G401.6 (cell line): ENCODE results near the gene ARHGAP10.

ENCODE experiments used
- FAIRE-seq: peaks from 2 replicates; lab custom pipeline; 2012; peaks lifted over from hg19 to GRCh38; lab: Jason Lieb, UNC

The ARHGAP10 gene

DNA sequence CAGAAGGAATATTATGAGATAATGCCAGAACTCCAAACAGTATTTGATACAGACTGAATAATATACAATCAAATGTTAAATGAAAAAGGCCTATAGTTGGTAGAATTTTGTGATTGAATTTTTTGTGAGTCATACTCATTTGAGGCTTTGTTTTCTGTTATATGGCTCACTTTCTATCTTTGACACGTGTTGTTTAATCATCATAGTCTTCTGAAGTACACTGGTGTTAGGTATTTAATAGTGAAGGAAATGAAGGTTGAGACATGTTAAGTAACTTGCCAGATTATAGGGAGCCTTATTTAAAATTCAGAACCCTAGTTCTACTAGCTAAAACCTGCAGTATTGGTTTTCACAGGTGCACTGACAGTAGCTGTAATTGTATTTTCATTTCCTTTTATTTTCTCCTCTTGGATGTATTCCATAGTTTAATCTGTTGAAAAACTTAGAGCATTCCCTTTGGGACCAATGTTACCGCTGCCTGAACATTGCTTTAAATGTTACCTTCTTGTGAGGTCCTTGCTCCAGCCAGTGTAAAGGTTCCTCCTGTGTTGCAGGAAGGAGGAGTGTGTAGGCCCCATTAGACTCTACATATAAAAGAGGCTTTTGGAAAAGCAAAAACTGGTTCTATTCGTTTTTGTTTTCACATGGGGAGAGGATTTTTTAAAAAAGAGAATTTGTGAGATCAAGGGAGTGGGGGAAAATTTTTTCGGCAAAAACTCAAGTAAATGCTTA is 224.1 kb downstream of the ARHGAP10 start:
- no peak for FAIRE-seq

DNA sequence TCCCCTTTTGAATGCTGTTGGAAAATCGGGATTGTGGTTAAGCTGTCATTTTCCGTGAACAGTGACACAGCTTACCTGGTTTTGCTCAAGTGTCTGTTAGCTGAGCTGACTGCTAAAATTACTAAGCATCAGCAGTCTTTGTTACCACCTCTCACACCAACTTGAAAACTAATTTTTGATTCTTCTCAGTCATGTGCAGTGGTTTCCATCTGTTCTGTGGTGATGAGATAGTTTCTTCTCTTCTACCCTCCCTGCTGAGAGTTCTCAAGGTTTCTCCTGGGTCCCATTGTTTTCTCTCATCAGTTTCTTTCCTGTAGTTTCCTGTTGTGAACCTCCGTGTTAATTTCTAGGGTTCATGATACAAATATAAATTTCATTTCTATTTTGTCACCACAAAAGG is 225.6 kb downstream of the ARHGAP10 start:
- FAIRE-seq: no peak

DNA sequence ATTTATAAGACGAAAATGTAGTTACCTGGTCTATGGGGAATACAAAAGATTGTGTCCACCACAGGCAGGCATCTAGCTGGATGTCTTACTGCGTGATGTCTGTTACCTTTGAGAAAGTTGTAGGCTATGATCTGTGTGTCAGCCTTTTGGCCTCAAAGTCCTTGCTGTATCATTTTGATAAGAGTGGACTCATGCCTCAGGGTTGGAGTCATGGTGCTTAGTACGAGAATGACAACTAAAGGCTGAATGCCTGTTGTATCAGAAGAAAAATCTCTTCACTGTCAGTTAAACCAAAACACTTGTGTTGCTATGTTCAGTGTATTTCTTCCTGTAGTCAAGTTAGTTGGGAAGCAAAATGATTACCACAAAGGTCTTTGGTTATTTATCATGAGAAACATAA is 226.2 kb downstream of the ARHGAP10 start:
- no peak for FAIRE-seq

DNA sequence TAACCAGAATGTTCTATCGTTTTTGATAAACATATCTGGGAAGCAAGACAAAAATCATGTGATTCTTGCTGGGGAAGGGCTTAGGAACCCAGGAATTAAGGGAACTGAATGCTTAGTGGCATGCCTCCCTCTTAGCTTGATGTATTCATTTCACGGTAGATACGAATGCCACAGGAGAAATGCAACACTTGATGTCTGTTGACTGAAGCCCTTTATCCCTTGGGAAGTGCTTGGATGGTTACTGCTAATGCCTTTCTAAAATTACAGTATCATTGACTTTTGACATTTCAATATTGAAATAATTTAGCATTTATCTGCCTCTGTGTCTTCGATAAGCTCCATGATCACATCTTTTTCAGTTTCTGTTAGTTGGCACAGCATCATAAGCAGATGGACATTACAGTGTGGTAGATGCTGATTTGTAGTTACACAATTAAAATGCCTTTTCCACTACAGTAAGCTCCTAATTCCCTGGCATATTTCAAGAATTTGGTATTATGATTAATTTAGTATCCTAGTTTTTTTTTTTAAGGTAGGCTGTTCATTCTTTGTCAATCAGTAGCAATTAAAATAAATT is 226.7 kb downstream of the ARHGAP10 start:
- FAIRE-seq: no peak

DNA sequence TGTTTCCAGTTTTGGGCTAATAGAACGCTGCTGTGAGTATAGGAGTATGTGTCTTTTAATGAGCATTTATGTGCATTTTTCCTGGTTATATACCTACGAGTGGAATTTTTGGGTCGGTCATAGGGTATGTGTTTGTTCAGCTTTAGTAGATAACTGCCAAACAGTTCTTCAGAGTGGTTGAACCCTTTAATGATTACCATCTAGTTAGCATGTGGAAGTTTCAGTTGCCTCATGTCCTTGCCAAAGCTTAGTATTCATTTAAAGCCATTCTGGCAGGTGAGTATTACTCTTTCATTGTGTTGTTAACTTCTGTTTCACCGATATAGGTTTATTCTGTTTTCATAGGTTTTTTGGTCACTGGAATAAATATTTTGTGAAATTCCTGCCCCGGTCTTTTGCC is 229.1 kb downstream of the ARHGAP10 start:
- no peak for FAIRE-seq

DNA sequence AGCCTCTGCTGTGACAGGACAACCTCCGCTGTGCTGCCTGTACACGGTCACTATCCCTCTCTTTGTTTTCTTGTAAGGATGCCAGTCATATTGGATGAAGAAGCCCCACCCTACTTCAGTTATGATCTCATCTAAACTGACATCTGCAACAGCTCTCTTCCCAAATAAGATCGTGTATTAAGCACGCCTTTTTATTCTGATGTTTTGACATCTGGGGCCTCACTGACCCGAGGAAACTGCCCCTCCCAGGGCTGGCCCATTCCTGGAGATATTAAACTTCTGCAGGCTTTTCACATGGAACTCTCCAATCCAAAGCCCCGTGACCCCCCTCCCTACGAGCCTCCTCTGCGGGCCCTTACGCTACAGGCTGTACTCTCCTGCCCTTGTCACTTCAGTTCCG is 232.0 kb downstream of the ARHGAP10 start:
- FAIRE-seq: no peak

DNA sequence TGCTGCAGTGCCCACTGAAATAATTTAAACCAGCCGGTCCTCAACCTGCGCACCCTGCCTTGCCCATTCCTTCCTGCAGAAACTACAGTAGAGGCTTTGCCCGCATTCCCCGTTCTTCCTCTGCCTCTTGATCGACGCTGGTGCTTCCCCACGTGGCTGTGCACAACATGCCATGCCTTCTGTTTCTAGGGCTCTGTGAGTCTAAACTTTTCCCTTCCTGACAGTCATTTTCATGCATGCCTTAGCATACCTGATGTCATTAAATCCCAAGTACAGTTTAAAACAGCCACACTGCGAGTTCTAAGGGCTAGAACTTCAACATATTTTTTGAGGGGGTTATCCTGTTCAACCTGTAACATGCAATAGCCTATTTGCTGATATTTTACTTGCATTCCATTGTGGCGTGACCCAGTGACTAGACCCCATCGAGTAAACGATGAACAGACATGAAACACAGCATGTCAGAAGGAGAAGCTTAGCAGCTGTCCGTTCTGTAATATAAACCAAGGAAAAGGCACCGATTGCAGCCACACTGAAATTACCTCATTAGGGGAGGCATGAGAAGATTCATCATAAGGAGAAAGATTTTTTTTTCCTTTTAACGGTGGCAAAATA is 232.5 kb downstream of the ARHGAP10 start:
- FAIRE-seq: no peak

DNA sequence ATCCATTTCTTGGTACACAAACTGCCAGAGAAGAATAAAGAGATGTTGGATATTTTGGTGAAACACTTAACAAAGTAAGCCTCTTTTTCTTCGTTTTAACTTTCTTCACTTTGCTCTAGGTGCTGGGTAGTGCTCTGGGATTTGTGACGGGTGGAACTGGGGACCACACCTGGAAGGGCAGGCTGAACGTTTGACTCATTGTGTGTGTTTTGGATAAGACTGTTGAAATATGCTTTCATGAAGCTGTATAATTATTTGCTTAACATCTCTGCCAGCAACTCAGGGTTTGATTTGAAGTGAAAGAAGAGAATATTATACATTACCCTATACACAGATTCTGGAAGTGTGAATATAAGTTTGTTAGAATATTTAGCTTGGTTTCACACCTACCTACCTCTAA is 233.2 kb downstream of the ARHGAP10 start:
- no peak for FAIRE-seq

DNA sequence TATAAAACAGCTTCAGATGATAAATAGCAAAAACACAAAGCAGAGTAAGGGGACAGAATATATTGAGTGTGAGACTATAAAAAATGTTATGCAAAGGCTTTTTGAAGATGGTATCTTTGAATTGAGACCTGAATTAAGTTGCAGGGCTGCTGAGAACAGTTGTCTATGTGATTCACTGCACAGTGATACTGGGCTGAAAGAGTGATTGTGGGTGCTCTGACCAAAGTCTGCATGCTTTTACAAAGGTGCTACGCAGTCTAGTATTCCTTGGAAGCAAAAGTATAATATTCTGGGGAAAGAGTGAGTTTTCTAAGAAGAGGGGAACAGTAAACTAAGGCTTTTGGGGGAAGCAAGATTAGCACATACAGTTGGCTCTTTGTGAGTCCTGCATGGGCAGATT is 234.0 kb downstream of the ARHGAP10 start:
- no peak for FAIRE-seq

DNA sequence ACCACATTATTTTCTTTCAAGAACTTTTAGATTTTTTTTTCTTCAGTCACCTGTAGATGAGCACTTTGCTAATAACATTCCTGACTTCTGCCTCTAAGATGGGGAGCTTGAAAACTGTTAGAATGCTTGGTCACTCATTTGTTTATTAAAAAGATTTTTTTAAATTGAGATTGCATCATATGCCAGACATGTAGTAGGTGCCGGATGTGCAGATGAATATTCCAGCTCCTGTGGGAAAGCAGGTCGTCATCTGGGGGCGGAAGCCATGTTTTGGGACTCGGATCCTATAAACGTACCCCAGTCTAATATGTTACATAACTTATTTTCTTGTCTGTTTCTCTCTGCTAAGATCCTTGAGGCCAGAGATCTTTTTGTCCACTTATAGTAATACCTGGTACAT is 236.8 kb downstream of the ARHGAP10 start:
- FAIRE-seq: no peak

DNA sequence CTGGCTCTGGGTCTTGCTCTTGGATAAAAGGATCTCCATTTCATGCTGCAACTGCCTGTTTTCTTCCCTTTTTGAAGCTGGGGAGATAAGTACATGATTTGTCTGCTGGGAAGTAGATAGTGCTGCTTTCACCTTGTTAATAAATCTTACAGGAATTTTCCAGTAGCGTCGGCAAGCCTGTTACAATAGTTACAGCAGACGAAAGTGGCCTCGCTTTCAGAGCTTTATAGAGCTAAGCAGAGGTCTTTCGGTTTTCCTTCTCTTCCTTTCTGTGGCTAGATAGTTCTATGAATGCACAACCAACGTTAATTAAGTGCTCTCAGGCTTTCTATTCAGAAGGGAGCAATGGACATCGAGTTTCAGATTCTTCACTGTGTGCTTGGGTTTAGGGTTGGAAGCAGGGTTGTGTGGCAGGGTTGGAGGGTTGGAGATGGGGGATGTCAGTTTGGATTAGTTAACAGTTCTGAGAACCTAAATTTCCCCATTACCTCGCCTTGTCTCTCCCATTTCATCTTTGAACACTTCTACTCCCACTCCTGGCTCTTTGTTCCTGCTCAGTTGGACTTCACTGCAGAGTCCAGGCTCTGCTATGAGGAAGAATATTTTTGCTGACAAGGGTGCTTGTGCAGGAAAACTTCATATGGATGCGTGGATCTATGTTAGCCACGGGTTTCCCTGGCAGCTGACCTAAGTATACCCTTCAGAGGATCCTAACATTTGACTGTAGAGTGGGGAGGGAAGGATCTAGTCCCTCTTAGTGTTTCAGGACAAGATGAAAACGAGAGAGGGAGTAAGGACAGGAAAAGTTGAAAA is 237.9 kb downstream of the ARHGAP10 start:
- FAIRE-seq: no peak

DNA sequence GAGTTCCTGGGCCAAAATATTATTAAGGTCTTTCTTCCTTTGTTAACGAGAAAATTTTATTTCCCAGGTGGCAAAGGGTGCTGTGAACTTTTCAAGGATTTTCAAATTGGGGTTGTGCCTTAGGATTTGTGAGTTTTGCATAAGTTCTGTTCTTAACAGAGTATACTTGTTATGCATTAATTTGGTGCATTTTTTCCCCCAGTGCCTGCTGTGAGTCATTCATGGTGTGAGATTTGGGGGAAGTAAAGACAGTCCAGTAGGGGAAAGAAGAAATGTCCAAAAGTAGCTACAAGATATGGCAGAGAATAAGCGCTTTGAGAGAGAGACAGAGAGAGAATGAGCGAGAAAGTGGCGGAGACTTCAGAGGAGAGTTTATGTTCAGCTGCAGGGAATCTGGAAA is 239.2 kb downstream of the ARHGAP10 start:
- no peak for FAIRE-seq

DNA sequence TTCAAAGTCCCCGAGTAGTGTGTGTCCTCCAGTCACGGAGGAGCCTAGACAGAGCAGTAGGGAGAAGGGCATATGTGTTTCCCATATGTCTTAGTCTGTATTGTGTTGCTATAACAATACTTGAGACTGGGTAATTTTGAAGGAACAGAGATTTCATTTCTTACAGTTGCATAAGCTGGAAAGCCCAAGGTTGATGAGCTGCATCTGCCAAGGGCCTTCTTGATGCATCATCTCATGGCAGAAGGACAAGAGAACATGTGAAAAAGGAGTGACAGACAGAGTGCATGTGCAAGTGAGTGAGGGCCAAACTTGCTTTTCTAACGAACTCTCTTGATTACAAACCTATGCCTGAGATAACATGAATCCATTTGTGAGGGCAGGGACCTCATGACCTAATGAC is 243.4 kb downstream of the ARHGAP10 start:
- FAIRE-seq: no peak

DNA sequence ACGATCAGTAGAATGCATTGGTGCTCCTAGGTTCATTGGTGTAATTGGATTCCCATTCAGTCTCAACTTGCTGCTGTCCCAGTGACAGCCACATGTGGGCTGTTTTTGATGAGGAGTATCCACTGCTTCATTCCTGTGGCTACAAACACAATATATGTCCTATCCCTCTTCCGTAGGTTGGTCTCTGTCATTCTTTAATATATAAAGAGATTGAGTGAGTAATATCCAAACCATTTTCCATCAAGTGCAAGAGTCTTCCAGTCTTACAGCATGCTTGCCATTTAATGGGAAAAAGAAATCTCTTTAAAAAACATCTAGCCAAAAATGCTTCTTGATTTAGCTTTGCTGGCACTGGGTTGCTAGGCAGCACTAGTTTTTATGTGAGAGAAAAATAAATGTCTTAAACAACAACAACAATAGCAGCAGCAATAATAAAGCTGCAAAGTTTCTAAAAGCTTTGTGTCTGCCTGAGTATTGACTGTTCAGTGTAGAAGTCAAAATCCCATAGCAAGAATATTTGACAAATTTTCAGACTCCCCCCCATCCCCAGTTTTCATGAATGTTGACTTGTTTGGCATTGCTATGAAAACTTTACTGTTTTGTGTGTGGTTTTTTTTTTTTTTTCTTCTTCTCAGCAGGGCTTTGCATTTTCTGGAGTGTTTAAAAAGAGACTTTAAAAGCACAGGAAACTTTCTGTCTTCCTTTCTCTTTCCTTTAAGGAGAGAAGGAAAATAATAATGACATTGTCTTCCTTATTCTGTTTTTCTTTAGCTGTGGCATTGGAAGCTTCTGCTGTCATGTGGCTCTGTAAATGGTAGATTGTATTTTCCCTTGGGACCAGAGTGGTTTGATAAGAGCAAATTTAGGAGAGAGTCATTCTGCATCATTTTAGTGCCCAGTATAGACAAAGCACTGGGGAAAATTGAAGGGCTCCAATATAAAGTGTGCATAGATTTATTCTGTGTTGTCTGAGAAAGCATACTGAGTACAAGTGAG is 244.3 kb downstream of the ARHGAP10 start:
- FAIRE-seq: no peak

DNA sequence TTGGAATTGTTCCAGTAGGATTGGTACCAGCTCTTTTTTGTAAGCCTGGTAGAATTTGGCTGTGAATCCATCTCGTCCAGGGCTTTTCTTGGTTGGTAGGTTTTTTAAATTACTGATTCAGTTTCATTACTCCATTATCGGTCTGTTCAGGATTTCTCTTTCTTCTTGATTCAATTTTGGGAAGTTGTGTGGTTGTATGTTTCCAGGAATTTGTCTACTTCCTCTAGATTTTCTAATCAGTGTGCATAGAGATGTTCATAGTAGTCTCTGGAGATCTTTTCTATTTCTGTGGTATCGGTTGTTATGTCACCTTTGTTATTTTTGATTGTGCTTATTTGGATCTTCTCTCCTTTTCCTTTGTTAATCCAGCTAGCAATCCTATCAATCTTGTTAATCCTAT is 248.7 kb downstream of the ARHGAP10 start:
- no peak for FAIRE-seq

DNA sequence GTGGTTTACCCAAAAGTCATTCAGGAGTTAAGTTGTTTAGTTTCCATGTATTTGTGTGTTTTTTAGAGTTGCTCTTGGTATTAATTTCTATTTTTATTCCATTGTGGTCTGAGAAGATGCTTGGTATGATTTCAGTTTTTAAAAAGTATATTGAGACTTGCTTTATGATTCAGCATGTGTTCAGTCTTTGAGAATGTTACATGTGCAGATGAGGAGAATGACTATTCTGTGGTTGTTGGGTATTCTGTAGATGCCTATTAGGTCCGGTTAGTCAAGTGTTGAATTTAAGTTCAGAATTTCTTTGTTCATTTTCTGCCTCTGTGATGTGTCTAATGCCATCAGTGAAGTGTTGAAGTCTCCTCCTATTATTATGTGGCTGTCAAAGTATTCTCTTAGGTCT is 249.4 kb downstream of the ARHGAP10 start:
- FAIRE-seq: no peak

DNA sequence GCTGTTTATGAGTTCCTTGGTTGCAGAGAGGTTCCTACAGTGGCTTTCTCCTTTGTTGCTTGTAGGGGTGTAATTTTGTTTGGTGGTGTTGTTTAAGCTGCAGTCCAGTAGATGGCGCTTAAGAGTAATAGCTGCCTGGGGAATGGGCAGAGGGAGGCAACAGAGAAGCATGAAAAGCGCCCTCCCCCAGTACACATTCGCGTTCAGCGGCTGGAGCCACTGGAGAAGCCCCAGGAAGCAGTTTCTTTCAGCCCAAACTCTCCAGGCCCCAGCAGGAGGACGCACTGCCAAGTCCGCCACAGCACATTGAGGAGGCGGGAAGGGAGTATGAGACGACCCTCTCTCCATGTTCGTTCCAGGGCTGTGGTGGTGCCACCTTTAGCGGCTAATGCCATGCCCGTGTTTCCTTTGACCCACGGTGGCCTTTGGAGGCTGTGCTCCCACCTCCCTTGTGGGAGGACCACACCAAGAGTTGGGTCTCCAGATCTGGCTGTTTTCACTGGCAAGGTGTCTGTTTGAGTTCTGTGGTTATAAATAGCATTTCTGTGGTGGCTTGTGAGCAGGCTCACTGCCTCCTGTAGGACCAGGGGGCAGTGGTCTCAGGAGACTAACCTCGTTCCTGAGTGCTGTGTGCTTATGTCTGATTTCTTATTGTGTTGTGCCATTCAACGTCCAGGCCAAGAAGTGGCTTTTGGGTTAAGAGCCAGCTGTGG is 252.3 kb downstream of the ARHGAP10 start:
- peak; percentile 13 for FAIRE-seq

DNA sequence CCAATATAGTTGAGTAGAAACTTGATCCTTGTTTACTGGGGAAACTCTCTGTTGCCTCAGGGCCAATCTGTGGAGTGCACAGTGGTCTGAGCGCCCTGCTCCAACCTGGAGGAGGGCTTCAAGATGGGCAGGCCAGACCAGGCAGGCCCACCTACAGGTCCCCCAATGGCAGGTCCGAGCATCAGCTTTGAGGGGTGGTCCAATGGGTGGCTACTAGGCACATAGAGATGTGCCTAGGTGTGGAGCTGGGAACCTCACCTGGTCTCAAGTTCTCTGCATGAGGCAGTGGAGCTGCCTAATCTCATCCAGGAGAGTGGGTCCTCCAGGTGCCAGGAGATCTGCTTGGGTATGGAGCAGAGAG is 252.9 kb downstream of the ARHGAP10 start:
- FAIRE-seq: no peak

DNA sequence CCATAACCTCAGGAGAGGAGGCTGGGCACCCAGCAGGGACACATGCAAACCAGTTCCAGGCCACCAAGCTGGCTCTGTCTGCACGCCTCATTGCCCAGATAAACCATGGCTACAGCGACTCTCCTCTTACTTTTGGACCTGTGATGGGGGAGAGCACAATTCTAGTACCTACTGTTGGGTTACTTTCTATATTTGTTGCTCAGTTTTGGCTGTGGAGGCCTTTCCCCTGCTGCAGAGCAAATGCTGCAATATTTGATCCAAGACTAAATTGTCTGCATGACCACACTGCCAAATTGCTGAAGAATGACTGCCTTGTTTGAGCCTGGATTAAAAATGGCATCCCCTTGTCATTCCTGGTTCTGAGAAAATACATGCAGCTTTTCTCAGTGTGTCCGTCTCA is 253.5 kb downstream of the ARHGAP10 start:
- FAIRE-seq: no peak

DNA sequence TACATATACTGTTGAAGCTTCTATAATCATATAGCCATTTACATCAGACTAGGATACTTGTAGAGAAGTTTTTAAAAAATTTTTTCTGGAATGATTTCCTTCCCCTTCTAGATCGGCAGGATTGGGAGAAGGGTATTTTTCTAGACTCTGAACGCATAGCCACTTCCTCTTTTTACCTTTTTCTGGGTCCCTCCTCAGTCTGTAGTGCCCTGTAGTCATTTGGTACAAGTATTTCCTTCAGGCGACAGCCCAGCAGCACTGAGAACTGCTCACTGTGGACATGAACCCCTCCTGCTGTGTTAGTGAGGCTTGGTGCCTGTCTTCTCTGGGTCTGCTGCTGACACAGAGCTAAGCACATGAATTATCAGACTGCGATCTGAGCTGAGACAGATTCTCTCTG is 255.4 kb downstream of the ARHGAP10 start:
- FAIRE-seq: no peak

DNA sequence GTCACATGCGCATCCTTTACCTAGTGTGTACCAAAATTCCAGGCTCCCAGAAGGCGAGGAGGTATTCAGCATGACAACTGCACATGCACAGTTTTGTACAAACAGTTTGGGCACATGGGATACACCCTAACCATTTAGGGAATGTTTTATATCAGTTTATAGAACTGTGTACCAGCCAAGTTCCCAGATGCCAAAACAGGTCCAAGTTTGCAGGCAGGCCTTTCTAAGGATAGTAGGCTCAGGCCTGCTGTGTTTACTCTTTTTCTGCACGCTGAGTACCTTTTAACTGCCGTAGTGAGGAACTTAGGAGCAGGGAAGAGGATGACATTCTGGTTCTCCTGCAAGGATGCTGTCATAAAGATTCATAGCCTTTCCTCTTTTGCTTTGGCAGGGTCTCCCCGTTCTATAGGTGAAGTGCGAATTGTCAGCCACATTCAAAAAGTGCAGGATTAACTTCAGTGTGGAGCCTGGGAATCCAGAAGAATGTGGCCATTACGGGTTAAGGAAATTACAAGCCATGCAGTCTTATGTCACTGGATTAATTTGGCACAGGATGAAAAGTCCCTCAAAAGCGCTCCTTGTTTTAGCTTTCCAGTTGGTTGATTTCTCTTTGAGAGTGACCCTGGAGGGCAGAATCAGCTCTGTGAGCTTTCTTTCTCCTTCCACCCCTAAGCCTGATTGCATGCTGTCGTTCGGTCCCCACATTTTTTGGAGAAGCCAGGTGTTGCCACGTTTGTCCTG is 259.8 kb downstream of the ARHGAP10 start:
- no peak for FAIRE-seq
